Measurements from ENCODE around the gene ELMO1. TPM values are rescaled to one million over a fixed set of nuclear protein-coding genes. Genes with fewer than 3 reads are reported as not detected.
A peak's percentile ranks its signal among the peaks of the same experiment; 100 is the strongest.

ELMO1 gene
- total RNA-seq, 1 donor from 2014 or later: 60.1 TPM

- Histone ChIP-seq H3K36me3 (no peaks in the 10 kb centered on the region), H3K27me3 (ENCODE audit: low read depth) (no peaks in the 10 kb centered on the region), H3K27ac (no peak overlapping the region), H3K4me3 (no peak overlapping the region), H3K4me1 (peaks cover 19% of the 10 kb centered on the region), H3K9me3 (no peaks in the 10 kb centered on the region)
- intact Hi-C loops (cut with DNase I): no loop called here
- TF ChIP-seq CTCF (IDR thresholded peaks at IDR 0.05): no peak
- DNase-seq: no peak
- ATAC-seq: no peak
Measured at GRCh38 chr7:37234334-37234733, 214.3 kb downstream of the ELMO1 start.

- H3K9me3 ChIP-seq: no peaks in the 10 kb centered on the region
- TF ChIP-seq CTCF (IDR thresholded peaks at IDR 0.05): no peak
- ATAC-seq (no peak), DNase-seq (no peak)
- H3K36me3 ChIP-seq: no peaks in the 10 kb centered on the region
- intact Hi-C loops (cut with DNase I): no loop called here
- H3K4me3 ChIP-seq: no peak overlapping the region
- H3K4me1 ChIP-seq: peaks cover 19% of the 10 kb centered on the region
- H3K27me3 ChIP-seq (ENCODE audit: low read depth): no peaks in the 10 kb centered on the region
- H3K27ac ChIP-seq: no peak overlapping the region
Measured at GRCh38 chr7:37231613-37232012, 217.1 kb downstream of the ELMO1 start.

- H3K27me3 ChIP-seq (ENCODE audit: low read depth): no peaks in the 10 kb centered on the region
- H3K4me3 ChIP-seq: no peak overlapping the region
- no peak for TF ChIP-seq CTCF (IDR thresholded peaks at IDR 0.05)
- no peaks in the 10 kb centered on the region for H3K9me3 ChIP-seq
- intact Hi-C loops (cut with DNase I): no loop called here
- H3K36me3 ChIP-seq: no peaks in the 10 kb centered on the region
- DNase-seq (no peak), ATAC-seq (peak in 1 of 2 donors; percentile 49)
- peaks cover 14% of the 10 kb centered on the region for H3K4me1 ChIP-seq
- H3K27ac ChIP-seq: no peak overlapping the region
Measured at GRCh38 chr7:37230221-37230620, 218.4 kb downstream of the ELMO1 start.

GRCh38 chr7:37229381-37229780, 219.3 kb downstream of the ELMO1 start:
- no peak for DNase-seq
- TF ChIP-seq CTCF (IDR thresholded peaks at IDR 0.05): no peak
- H3K27me3 ChIP-seq (ENCODE audit: low read depth): no peaks in the 10 kb centered on the region
- H3K36me3 ChIP-seq: no peaks in the 10 kb centered on the region
- H3K4me3 ChIP-seq: no peak overlapping the region
- no peak for ATAC-seq
- H3K4me1 ChIP-seq: peaks cover 9% of the 10 kb centered on the region
- H3K9me3 ChIP-seq: no peaks in the 10 kb centered on the region
- intact Hi-C loops (cut with DNase I): no loop called here
- H3K27ac ChIP-seq: no peak overlapping the region

GRCh38 chr7:37225285-37225969, 223.2 kb downstream of the ELMO1 start:
- peaks cover 7% of the 10 kb centered on the region for H3K4me1 ChIP-seq
- H3K4me3 ChIP-seq: no peak overlapping the region
- DNase-seq (no peak), ATAC-seq (no peak)
- intact Hi-C loops (cut with DNase I): no loop called here
- peaks cover 15% of the 10 kb centered on the region for H3K36me3 ChIP-seq
- no peak for TF ChIP-seq CTCF (IDR thresholded peaks at IDR 0.05)
- H3K9me3 ChIP-seq: no peaks in the 10 kb centered on the region
- no peak overlapping the region for H3K27ac ChIP-seq
- H3K27me3 ChIP-seq (ENCODE audit: low read depth): no peaks in the 10 kb centered on the region

Data from lower lobe of right lung (tissue), 2 donors.